GM23338 (cell line): ENCODE results near the gene AGO4.

Source experiments
- CREB1 ChIP-seq: fragments of 250-450 bp; sonication (Bioruptor Pico); IDR thresholded peaks from 2 replicates; pipeline ENCODE4 v1.5.0; 2020; ENCODE audit warnings: low read depth, mild to moderate bottlenecking, moderate library complexity
- EZH2 ChIP-seq: fragments of 200-600 bp; sonication (generic); IDR thresholded peaks from one replicate; pipeline ENCODE4 v1.8.0; 2017; ENCODE audit warnings: antibody characterized with exemption, mild to moderate bottlenecking, low read depth; ENCODE audit not compliant: unreplicated experiment
- EZH2phosphoT487 ChIP-seq: fragments of 200-600 bp; sonication (generic); IDR thresholded peaks from one replicate; pipeline ENCODE4 v1.8.1; 2018; ENCODE audit warnings: antibody characterized with exemption; ENCODE audit not compliant: unreplicated experiment
- JUNB ChIP-seq: IDR thresholded peaks from one replicate; pipeline ENCODE4 v1.6.1; 2016; ENCODE audit warnings: antibody characterized with exemption; ENCODE audit not compliant: unreplicated experiment
- NANOG ChIP-seq: IDR thresholded peaks from 2 replicates; pipeline ENCODE4 v1.6.1; 2016; ENCODE audit warnings: antibody characterized with exemption, borderline replicate concordance
- POLR2AphosphoS5 ChIP-seq: IDR thresholded peaks from 2 replicates; pipeline ENCODE4 v1.6.1; 2016; ENCODE audit warnings: antibody characterized with exemption, low read depth
- REST ChIP-seq: IDR thresholded peaks from one replicate; pipeline ENCODE4 v1.6.1; 2018; ENCODE audit warnings: antibody characterized with exemption; ENCODE audit not compliant: unreplicated experiment
- ZNF114 ChIP-seq: fragments of 250-450 bp; sonication (Bioruptor Pico); IDR thresholded peaks from 2 replicates; pipeline ENCODE4 v1.5.0; 2020; ENCODE audit warnings: mild to moderate bottlenecking, moderate library complexity
- ZNF331 ChIP-seq: fragments of 250-450 bp; sonication (Bioruptor Pico); IDR thresholded peaks from 2 replicates; pipeline ENCODE4 v1.5.0; 2020; ENCODE audit warnings: low read depth, mild to moderate bottlenecking, moderate library complexity
- ZNF462 ChIP-seq: fragments of 250-450 bp; sonication (Bioruptor Pico); IDR thresholded peaks from 2 replicates; pipeline ENCODE4 v1.5.0; 2020; ENCODE audit warnings: mild to moderate bottlenecking, moderate library complexity
- TF ChIP-seq, protein P1 (sequence below), 2 experiments: fragments of 200-600 bp in 1 of 2; sonication (generic) in 1 of 2; conservative IDR thresholded peaks; 2 replicates each; pipeline versions ENCODE4 v1.5.1 to v1.6.1; 2016 to 2017; ENCODE audit warnings: antibody characterized with exemption in 2 of 2, low read depth in 2 of 2, mild to moderate bottlenecking in 2 of 2, moderate library complexity in 1 of 2
- TF ChIP-seq, protein P2 (sequence below): IDR thresholded peaks from 2 replicates; pipeline ENCODE4 v1.6.1; 2016; ENCODE audit warnings: antibody characterized with exemption

DNA sequence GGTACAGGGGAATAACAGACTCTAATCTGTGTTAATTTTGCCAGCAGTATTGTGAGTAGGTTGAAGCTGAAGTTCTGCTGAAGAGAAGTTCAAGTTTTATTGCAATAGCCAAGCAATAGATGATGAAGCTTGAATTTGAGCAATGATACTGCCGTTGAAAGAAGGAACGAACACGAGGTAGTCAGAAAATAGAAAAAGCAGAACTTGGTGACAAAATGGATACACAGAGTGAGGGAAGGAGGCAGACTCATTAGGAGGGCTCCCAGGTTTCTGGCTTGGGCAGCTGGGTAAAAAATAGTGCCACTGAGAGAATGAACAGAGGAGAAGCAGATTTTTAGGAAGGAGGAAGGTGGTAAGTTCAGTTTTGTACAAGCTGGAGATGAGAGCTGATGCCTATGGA lies 52.9 kb downstream of the AGO4 start:
- TF ChIP-seq, protein P1, sequence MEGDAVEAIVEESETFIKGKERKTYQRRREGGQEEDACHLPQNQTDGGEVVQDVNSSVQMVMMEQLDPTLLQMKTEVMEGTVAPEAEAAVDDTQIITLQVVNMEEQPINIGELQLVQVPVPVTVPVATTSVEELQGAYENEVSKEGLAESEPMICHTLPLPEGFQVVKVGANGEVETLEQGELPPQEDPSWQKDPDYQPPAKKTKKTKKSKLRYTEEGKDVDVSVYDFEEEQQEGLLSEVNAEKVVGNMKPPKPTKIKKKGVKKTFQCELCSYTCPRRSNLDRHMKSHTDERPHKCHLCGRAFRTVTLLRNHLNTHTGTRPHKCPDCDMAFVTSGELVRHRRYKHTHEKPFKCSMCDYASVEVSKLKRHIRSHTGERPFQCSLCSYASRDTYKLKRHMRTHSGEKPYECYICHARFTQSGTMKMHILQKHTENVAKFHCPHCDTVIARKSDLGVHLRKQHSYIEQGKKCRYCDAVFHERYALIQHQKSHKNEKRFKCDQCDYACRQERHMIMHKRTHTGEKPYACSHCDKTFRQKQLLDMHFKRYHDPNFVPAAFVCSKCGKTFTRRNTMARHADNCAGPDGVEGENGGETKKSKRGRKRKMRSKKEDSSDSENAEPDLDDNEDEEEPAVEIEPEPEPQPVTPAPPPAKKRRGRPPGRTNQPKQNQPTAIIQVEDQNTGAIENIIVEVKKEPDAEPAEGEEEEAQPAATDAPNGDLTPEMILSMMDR (conservative IDR thresholded peaks at IDR 0.05; ENCODE audit: low read depth in 2 of 2) = no peak
- no peak for TF ChIP-seq REST
- TF ChIP-seq POLR2AphosphoS5 = no peak
- no peak for TF ChIP-seq EZH2
- TF ChIP-seq ZNF114 (CRISPR knock-in tag) = no peak
- no peak for TF ChIP-seq EZH2phosphoT487
- TF ChIP-seq, protein P2, sequence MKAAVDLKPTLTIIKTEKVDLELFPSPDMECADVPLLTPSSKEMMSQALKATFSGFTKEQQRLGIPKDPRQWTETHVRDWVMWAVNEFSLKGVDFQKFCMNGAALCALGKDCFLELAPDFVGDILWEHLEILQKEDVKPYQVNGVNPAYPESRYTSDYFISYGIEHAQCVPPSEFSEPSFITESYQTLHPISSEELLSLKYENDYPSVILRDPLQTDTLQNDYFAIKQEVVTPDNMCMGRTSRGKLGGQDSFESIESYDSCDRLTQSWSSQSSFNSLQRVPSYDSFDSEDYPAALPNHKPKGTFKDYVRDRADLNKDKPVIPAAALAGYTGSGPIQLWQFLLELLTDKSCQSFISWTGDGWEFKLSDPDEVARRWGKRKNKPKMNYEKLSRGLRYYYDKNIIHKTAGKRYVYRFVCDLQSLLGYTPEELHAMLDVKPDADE = no peak
- no peak for TF ChIP-seq JUNB
- no peak for TF ChIP-seq ZNF462 (CRISPR knock-in tag)
- no peak for TF ChIP-seq NANOG
- TF ChIP-seq CREB1 (CRISPR knock-in tag) = no peak
- TF ChIP-seq ZNF331 (CRISPR knock-in tag) = no peak
